Adipocyte (in vitro differentiated cells): ENCODE measurements around the gene PSMB7.

Experiments
- DNase-seq: peaks from one replicate; pipeline ENCODE4 v3.0.0-alpha.2; 2015; ENCODE audit warnings: low read depth
- H3K27me3 ChIP-seq: replicated peaks from 2 replicates; pipeline ENCODE4 v1.7.0; 2013; ENCODE audit warnings: mild to moderate bottlenecking, low read length, moderate library complexity; ENCODE audit not compliant: control insufficient read depth, insufficient read depth
- H3K36me3 ChIP-seq: 2 replicates; pipeline ENCODE4 v1.7.0; 2013; ENCODE audit warnings: low read length, mild to moderate bottlenecking, moderate library complexity; ENCODE audit not compliant: control insufficient read depth, insufficient read depth, severe bottlenecking
- H3K4me1 ChIP-seq: 2 replicates; pipeline ENCODE4 v1.7.0; 2013; ENCODE audit warnings: mild to moderate bottlenecking, low read length, moderate library complexity; ENCODE audit not compliant: control insufficient read depth, insufficient read depth
- H3K4me3 ChIP-seq: 2 replicates; pipeline ENCODE4 v1.7.0; 2013; ENCODE audit warnings: mild to moderate bottlenecking, low read length, moderate library complexity
- H3K9ac ChIP-seq: 2 replicates; pipeline ENCODE4 v1.7.0; 2013; ENCODE audit warnings: mild to moderate bottlenecking, low read length, moderate library complexity
- H3K9me3 ChIP-seq: 2 replicates; pipeline ENCODE4 v1.7.0; 2013; ENCODE audit warnings: mild to moderate bottlenecking, low read length, moderate library complexity; ENCODE audit not compliant: control insufficient read depth

Gene PSMB7

GRCh38 chr9:124423591-124423990 lies 8.3 kb upstream of the PSMB7 start:
- Histone ChIP-seq H3K9me3 (no peaks in the 10 kb centered on the region), H3K36me3 (no peaks in the 10 kb centered on the region), H3K27me3 (peaks cover 7% of the 10 kb centered on the region), H3K4me1 (no peaks in the 10 kb centered on the region), H3K4me3 (no peak overlapping the region), H3K9ac (no peak overlapping the region)
- DNase-seq, result no peak

- Histone ChIP-seq H3K4me1 (no peaks in the 10 kb centered on the region), H3K9me3 (no peaks in the 10 kb centered on the region), H3K27me3 (peaks cover 7% of the 10 kb centered on the region), H3K4me3 (no peak overlapping the region), H3K36me3 (no peaks in the 10 kb centered on the region), H3K9ac (no peak overlapping the region)
- DNase-seq, result no peak
These were observed 7.9 kb upstream of the PSMB7 start for GRCh38 chr9:124423155-124423554.

- Histone ChIP-seq H3K4me3 (no peak overlapping the region), H3K9me3 (no peaks in the 10 kb centered on the region), H3K36me3 (no peaks in the 10 kb centered on the region), H3K27me3 (peaks cover 7% of the 10 kb centered on the region), H3K4me1 (no peaks in the 10 kb centered on the region), H3K9ac (no peak overlapping the region)
- DNase-seq, result no peak
These were observed 5.8 kb upstream of the PSMB7 start for GRCh38 chr9:124420991-124421543.

DNA sequence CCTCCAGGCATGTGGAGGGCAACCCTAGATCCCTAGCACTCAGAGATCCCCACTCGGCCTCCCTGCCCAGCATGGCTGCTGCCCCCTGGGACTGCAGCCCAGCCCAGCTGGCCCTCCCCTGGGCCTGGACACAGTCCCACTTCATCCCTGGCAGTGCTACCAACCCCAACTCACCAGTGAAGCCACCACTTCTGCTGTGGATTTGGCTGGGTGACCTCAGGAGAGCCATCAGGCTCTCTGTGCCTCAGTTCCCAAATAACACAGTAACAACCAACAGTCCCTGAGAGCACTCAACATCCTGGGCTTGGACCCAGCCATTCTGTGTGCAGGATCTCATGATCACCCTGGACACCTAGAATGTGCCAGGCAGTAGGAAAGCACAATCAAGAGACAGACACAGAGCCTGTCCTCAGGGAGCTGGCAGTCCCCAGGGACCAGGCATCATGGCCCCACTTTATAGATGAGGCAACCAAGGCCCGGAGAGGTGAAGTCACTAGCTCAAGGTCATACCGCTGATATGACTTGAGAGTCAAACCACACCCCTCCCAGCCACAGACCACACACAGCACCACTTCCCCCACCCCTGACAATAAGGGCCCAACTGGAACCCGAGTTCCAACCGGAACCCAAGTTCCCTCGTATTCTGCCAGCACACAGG lies 4.7 kb upstream of the PSMB7 start:
- no peak for DNase-seq
- Histone ChIP-seq H3K4me1 (peaks cover 3% of the 10 kb centered on the region), H3K27me3 (peaks cover 7% of the 10 kb centered on the region), H3K36me3 (no peaks in the 10 kb centered on the region), H3K9ac (no peak overlapping the region), H3K9me3 (no peaks in the 10 kb centered on the region), H3K4me3 (no peak overlapping the region)

- H3K4me3 ChIP-seq, result peak overlapping the region; percentile 86
- peaks cover 32% of the 10 kb centered on the region for H3K36me3 ChIP-seq
- no peak overlapping the region for H3K9ac ChIP-seq
- no peaks in the 10 kb centered on the region for H3K27me3 ChIP-seq
- H3K9me3 ChIP-seq, result no peaks in the 10 kb centered on the region
- DNase-seq, result no peak
- H3K4me1 ChIP-seq, result peaks cover 34% of the 10 kb centered on the region
These were observed 726 bp upstream of the PSMB7 start for GRCh38 chr9:124415852-124416484.

- H3K36me3 ChIP-seq, result peaks cover 43% of the 10 kb centered on the region
- peak overlapping the region; percentile 90 for H3K9ac ChIP-seq
- peak overlapping the region; percentile 86 for H3K4me3 ChIP-seq
- H3K9me3 ChIP-seq, result no peaks in the 10 kb centered on the region
- peaks cover 44% of the 10 kb centered on the region for H3K4me1 ChIP-seq
- H3K27me3 ChIP-seq, result no peaks in the 10 kb centered on the region
- DNase-seq, result no peak
These were observed 630 bp downstream of the PSMB7 start for GRCh38 chr9:124414612-124415011.

DNA sequence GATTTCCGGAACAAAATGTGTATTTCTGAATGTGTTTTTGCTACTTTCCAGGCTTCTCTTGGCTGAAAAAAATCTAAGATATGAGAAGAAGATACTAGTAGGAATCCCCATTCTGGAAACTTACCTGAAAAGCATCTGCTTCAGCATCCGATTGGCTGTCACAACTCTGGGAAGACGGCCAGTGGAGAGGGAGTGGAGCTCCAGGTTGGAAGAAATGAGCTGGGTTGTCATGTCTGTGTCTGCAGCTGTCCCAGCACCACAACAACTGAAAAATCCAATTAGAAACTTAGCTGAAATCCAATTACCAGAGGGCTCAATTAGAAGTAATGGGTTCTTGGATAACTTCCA lies 3.0 kb downstream of the PSMB7 start:
- peaks cover 51% of the 10 kb centered on the region for H3K4me1 ChIP-seq
- no peaks in the 10 kb centered on the region for H3K9me3 ChIP-seq
- peak overlapping the region; percentile 60 for H3K9ac ChIP-seq
- H3K36me3 ChIP-seq, result peaks cover 67% of the 10 kb centered on the region
- DNase-seq, result no peak
- H3K4me3 ChIP-seq, result peak overlapping the region; percentile 44
- no peaks in the 10 kb centered on the region for H3K27me3 ChIP-seq

GRCh38 chr9:124411514-124412227 lies 3.6 kb downstream of the PSMB7 start:
- H3K4me3 ChIP-seq, result peak overlapping the region; percentile 44
- H3K4me1 ChIP-seq, result peaks cover 51% of the 10 kb centered on the region
- no peaks in the 10 kb centered on the region for H3K27me3 ChIP-seq
- peaks cover 72% of the 10 kb centered on the region for H3K36me3 ChIP-seq
- peak overlapping the region; percentile 60 for H3K9ac ChIP-seq
- DNase-seq, result peak; percentile 34
- no peaks in the 10 kb centered on the region for H3K9me3 ChIP-seq

- Histone ChIP-seq H3K36me3 (peaks cover 84% of the 10 kb centered on the region), H3K9me3 (no peaks in the 10 kb centered on the region), H3K27me3 (no peaks in the 10 kb centered on the region), H3K9ac (peak overlapping the region; percentile 13), H3K4me1 (peaks cover 49% of the 10 kb centered on the region), H3K4me3 (no peak overlapping the region)
- DNase-seq, result peak; percentile 51
These were observed 4.8 kb downstream of the PSMB7 start for GRCh38 chr9:124410321-124410913.

GRCh38 chr9:124409410-124409809 lies 5.8 kb downstream of the PSMB7 start:
- no peak for DNase-seq
- Histone ChIP-seq H3K4me3 (no peak overlapping the region), H3K27me3 (no peaks in the 10 kb centered on the region), H3K36me3 (peaks cover 94% of the 10 kb centered on the region), H3K4me1 (peaks cover 48% of the 10 kb centered on the region), H3K9ac (peak overlapping the region; percentile 27), H3K9me3 (no peaks in the 10 kb centered on the region)

DNA sequence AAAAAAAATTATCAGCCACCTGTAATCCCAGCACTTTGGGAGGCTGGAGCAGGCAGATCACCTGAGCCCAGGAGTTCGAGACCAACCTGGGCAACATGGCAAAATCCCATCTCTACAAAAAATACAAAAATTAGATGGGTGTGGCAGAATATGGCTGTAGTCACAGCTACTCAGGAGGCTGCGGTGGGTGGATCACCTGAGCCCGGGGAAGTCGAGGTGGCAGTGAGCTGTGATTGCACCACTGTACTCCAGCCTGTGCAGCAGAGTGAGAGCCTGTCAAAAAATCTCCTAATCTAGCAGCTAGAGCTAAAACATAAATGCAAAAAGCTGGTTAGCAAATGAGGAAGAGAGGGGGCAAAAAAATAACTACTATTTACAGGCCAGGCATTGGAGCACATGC lies 12.0 kb downstream of the PSMB7 start:
- Histone ChIP-seq H3K27me3 (no peaks in the 10 kb centered on the region), H3K4me3 (no peak overlapping the region), H3K9me3 (no peaks in the 10 kb centered on the region), H3K4me1 (peaks cover 24% of the 10 kb centered on the region), H3K36me3 (peaks cover 81% of the 10 kb centered on the region), H3K9ac (no peak overlapping the region)
- DNase-seq, result no peak
